Glomerular endothelial cell (primary cell): ENCODE results near the gene PPARGC1A. TPM values are rescaled to one million over a fixed set of nuclear protein-coding genes. Genes with fewer than 3 reads are reported as not detected.

Source experiments
- DNase-seq: peaks from one replicate; pipeline ENCODE4 v3.0.0-alpha.2; 2011; ENCODE audit warnings: low read depth, low spot score; ENCODE audit errors: extremely low read depth
- total RNA-seq: library from RNA; depleted of rRNA; stranded (reverse); fragments of >200 nt; gene quantifications from 2 replicates; pipeline ENCODE4 v1.2.3, GENCODE V29; 2015

The PPARGC1A gene
- total RNA-seq, 1 donor from 2014 or later = 1.8 TPM

DNA sequence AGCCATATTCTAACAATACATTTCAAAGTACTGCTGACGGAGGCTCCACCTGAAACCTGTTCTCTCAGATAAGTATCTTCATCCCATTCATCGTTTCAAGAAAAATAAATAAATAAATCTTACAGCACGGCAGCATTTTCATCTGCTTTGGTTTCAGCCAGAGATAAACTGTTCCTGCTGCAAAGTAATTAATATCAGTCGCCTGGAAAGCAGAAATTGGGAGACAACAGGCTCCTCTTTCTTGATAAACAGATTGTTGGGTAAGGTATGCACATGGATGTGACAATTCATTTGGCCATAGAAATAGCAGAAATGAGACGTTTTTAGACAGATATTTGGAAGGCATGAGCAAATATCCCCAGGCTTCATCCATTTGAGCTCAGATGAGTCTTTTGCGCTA lies 110.4 kb downstream of the PPARGC1A start:
- DNase-seq = no peak

DNA sequence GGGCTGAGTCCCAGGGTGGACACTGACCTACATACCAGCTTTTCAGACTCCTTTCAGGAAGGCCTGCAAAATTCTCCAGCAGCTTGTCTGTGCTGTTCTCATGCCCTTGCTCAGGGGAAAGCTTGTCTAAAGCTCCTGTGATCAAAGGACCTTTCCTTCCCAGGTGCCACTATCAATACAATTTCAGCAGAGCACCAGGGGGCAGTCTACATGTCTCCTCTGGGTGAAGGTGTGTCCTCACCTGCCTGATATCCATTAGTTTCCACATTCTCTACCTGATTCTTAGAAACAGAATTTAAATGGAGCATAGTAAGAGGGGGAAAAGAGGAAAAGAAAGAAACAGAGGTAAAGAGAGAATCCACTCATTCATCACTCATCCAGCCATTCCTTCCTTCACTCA lies 114.2 kb downstream of the PPARGC1A start:
- DNase-seq = no peak

DNA sequence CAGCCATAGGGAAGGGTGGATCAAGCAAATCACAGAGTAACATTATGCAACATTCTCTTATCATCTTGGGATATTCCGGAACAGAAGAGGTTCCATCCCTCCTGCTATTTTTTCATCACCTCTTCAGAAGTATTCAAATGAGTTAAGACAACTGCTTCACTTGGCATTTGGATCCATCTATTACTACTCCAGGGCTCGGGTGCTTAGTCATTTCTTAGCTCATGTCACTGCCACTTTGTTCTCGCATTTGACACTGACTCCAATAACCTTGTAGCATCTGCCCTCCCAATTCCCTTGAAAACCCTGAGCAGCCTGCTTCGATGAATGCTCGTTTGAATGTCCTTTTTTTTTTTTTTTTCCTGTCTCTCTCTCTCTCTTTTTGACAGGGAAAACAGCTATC lies 114.9 kb downstream of the PPARGC1A start:
- DNase-seq = no peak

DNA sequence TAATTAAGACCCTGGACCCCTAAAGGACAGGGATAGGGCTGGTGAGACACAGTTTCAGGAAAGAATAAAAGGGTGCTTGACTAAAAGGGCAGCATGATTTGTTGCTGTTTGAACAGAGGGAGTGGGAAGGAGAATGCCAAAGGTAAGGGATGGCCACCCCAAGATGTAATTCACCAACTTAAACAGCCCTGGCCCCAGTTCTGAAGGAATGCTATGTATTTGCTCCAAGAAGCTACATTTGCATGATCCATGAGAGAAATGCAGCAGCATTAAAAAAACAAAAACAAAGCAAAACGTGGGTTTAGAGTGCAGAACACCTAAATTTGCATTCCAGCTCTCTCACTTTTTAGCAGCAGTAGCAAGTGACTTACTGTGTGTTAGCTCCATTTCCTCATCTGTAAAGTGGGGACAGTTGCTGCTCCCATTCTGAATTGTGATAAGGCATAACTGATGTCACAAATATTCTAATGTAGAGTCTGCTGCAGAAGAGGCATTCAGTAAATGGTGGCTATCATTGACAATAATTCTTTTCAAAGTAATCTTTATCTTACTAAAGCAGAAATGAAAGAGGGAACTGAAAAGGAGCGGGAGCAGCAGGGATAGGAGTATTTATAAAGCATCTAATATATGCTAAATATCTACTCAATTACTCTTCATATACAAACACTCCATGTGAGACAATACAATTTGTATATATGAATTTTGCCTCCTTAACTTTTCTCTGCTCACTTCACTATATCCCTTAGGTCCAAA lies 115.8 kb downstream of the PPARGC1A start:
- no peak for DNase-seq

DNA sequence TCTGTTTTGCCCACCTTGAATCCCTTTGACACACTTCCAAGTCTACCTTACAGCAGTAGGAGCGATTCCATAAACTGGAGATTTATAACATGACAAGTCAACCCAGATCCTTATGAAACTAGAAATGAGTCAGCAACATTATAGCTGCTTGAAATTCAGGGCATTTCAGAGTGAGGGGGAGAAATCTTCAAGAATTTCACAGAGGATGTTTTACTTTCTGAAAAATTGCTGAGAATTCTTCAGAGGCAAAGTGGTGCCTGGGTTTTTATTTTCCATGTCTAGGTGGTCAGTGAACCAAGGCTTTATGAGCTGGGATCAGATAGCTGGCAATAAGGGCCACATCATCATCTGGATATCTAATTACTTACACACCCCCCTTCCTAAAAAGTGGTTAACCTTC lies 119.8 kb downstream of the PPARGC1A start:
- DNase-seq = no peak

DNA sequence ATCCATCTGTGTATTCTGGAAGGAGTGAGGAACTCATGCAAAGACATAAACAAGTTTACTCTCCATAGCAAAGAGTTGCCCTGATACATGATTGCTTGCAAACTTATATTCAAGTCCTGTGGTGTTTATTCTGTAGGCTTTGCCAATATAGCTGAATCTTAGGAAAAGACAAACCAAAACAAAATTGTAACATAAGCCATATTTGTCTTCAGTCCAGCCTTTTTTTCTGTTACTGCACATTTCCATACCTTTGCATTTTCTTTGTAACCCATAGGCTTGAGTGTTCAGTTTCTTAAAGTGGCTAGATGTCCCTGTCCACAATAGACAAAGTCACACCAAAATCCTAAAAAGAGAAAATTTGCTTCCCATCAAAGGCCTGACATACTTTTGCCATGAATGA lies 120.4 kb downstream of the PPARGC1A start:
- no peak for DNase-seq

DNA sequence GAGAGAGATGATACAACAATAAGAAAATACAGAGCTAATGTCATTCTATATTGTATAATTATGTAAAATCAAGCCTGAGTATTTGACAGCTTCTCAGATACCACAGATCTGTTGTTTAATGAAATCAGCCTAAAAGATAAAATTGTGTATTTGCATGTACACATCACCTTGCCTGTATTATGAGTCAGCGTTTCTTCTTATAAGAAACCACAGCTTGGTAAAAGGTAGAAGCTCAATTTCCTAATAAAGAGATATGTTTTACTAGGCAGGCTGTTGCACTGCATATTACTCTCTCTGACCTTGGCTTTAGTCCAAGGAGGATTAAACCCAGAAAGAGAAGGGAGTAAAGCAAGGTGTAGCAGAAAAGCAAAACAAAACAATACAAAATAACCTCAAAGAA lies 121.3 kb downstream of the PPARGC1A start:
- DNase-seq = no peak

DNA sequence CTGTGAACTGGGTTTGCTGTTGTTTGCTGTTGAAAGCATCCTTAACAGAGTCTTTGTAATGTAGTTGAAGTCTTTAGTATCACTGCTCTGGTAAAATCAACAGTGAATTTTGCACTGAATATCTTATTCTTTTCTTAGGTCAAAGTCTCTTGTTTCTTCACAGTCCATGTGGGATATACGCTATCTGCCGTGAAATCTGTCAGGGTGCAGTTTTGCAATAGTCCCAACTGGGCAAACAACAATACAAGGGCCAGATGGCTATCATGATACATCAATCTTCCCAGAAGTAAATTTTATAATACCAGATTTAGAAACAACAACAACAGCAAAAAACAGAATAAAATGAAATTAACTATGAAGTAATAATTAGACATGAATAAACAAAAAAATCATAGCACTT lies 123.5 kb downstream of the PPARGC1A start:
- DNase-seq = no peak

DNA sequence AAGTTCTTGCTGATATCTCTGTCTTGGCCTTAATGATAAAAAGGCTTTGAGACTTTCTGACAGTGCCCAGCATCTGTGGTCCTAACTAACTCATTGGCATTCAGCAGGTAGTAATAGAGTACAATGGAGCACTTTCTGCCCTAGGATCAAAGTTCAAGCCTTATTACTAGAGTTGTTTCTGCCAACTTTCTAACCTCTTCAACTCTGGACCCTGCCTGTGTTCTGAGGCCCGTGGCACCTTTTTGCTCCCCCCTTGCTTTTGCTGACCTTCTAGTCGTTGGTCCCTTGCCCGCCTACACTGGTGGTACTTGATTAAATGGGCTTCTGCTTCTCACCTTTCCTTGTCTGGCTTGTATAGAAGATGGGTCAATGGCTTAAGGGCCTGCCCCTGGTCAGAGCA lies 126.3 kb downstream of the PPARGC1A start:
- no peak for DNase-seq

DNA sequence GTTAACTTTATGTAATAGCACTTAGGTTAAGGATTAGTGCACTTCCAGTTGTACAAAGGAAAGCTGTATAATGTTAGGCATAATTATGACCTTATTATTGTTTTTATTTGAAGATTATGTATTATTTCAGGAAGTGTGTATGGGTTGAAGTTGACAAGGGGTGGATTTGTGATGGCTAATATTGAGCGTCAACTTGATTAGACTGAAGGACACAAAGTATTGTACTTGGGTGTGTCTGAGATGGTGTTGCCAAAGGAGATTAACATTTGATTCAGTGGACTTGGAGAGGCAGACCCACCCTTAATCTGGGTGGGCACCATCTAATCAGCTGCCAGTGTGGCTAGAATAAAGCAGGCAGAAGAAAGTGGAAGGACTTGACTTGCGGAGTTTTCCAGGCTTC lies 127.3 kb downstream of the PPARGC1A start:
- no peak for DNase-seq

DNA sequence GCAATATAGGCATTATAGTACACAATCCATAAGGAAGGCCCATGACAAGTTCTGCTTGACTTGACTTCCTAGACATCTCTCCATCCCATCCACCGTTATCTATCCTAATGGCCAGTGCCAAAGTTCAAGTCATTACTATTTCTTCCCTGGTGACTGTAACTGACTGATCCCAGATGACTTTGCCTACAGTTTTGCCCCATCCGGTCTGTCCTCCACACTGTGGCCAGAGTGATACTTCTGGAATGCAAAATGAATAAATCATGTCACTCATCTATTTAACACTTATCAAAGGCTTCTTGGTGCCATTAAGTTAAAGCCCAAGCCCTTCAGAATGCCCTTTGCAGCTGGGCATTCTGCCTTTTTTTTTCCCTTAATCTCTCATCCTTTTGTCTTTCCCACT lies 130.8 kb downstream of the PPARGC1A start:
- DNase-seq = no peak

DNA sequence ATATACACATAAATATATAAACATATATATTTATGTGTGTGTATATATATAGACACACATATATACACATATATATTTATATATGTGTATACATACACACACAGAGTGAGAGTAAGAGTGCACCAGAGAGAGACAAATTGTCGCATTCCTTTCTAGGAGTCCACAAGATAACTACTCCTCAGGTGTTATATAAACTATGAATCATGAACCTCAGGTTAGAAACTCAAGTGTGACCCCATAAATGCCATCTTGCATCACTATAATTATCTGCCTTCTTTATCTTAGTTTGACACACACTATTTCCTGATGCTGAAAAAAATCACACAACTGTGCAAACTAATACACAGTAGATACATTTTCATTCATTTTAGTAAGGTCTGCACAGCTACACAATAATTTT lies 135.2 kb downstream of the PPARGC1A start:
- no peak for DNase-seq

DNA sequence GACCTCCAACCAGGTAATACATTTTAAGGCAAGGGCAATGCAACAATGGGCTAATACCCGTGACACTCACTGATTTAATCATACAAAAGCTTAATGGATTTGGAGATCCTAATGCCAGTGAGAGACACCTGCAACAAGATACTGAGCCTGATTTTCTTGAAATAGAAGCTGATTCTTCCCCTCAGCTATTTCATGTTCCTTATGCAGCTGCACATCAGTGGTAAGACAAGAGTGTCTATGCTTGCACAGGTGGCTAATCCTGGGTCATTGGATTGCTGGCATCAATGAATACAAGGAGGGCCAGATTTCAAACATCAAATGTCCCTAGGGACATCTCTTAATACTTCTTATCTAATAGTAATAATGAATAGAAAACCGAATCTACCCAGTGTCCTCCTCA lies 139.7 kb downstream of the PPARGC1A start:
- DNase-seq = no peak

DNA sequence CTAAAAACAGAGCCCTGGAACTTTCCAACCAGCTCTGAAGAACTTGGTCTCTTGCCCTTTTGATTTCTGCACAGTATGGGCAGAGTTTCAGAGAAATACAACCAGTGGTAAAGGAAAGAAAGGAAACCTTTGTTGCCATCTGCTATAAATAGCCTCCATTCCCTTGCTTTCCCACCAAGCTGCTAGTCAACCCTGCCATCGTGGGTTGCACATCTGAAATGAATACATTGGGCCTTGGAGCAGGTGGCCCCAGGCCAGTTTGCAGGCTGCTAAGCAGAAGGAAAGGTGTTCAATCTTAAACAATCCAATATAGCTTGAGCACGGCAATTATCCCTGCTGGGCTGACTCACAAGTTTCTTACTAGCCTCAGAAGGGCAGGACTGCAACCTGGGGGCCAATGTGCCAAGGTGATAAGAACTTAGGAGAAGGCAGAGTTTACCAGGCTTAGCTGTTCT lies 142.5 kb downstream of the PPARGC1A start:
- DNase-seq = no peak

DNA sequence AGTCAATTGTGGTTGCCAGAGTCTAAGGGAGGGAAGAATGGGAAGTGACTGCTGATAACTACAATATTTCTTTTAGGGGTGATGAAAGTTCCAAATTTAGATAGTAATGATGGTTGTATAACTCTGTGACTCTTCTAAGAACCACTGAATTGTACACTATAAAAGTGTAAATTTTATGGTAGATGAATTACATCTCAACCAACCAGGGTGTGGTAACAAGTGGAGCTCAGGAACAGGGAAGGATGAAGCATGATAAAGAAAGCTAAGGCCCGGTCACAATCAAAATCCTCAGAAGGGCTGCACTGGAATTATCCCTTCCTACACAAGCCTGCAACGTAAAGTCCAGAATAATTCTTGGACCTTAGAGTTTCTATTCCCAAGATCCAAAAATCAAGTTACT lies 143.2 kb downstream of the PPARGC1A start:
- DNase-seq = no peak

DNA sequence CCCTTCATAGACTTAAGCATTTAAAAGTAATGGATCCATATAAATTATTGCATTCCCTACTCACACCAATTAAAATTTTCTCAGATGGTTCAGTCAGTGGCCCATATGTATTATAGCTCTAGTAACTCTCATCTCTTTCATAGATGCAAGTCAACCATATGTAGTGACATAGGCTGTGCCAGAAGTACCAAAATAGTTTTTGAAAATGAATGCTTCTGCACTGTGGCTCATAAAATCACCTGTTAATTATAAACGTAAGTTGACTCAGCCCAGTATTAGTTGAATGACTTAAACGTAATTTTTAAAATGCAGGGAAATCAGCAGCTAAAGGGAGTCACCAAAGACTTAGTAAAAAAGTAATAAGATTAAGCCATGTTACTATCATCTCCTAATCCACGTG lies 143.8 kb downstream of the PPARGC1A start:
- no peak for DNase-seq

DNA sequence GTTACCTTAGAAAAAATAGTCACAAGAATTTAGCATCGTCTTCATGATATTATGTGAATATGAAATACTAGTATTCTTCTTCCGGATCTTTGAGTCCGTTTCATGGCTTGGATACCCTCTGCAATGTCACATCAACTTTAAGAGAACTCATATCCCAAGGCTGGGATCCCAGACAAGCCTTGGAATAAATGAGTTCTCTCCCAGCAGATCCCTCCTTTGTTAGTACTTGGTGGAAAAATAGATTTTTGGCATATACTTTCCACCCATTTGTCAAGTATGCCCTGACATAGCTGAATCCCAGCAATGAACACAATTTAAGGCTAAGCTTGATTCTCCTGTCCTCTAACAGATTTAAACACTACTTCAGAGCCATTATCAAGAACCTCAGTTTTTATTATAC lies 144.5 kb downstream of the PPARGC1A start:
- no peak for DNase-seq
